B cell (primary cell): Measurements from ENCODE around the gene C1QTNF6.

ENCODE experiments used
- CTCF ChIP-seq: fragments of 200-600 bp; IDR thresholded peaks from one replicate; pipeline ENCODE4 v1.8.0; 2022; ENCODE audit warnings: antibody characterized with exemption, mild to moderate bottlenecking
- EZH2 ChIP-seq: IDR thresholded peaks from 2 replicates; pipeline ENCODE4 v1.6.1; 2012; ENCODE audit warnings: borderline replicate concordance, low read depth, mild to moderate bottlenecking, moderate library complexity, low read length; ENCODE audit not compliant: insufficient read depth, poor library complexity, severe bottlenecking

- TF ChIP-seq CTCF = no peak
- TF ChIP-seq EZH2 = no peak
Observed at GRCh38 chr22:37148031-37148651, 39.9 kb downstream of the C1QTNF6 start.
